HG02970 (cell line): Measurements from ENCODE around the gene PTPRN2.
"Not testable (repeated sequence)": the region's sequence is repeated elsewhere in the genome, so short reads cannot be mapped to it uniquely, and the experiment has no call there.

Source experiments
- ATAC-seq: cut with Tn5 transposase; IDR thresholded peaks from one replicate; pipeline ENCODE4 v1.9.1; 2021; ENCODE audit warnings: mild to moderate bottlenecking, moderate library complexity, moderate number of reproducible peaks; ENCODE audit not compliant: unreplicated experiment, low FRiP score

The PTPRN2 gene

GRCh38 chr7:158362001-158362400 lies 225.6 kb downstream of the PTPRN2 start:
- no peak for ATAC-seq

- no peak for ATAC-seq
Measured at GRCh38 chr7:158361326-158361946, 226.2 kb downstream of the PTPRN2 start.

- ATAC-seq = no peak
Measured at GRCh38 chr7:158358926-158359645, 228.5 kb downstream of the PTPRN2 start.

- ATAC-seq = no peak
Measured at GRCh38 chr7:158357898-158358821, 229.5 kb downstream of the PTPRN2 start.

GRCh38 chr7:158357106-158357897 lies 230.3 kb downstream of the PTPRN2 start:
- ATAC-seq = no peak

GRCh38 chr7:158356454-158356853 lies 231.2 kb downstream of the PTPRN2 start:
- no peak for ATAC-seq

GRCh38 chr7:158355456-158356065 lies 232.1 kb downstream of the PTPRN2 start:
- no peak for ATAC-seq

GRCh38 chr7:158354861-158355260 lies 232.8 kb downstream of the PTPRN2 start:
- no peak for ATAC-seq

GRCh38 chr7:158353606-158354570 lies 233.7 kb downstream of the PTPRN2 start:
- ATAC-seq = no peak

GRCh38 chr7:158351899-158352729 lies 235.5 kb downstream of the PTPRN2 start:
- ATAC-seq = not testable (repeated sequence)

- no peak for ATAC-seq
Measured at GRCh38 chr7:158351481-158351880, 236.1 kb downstream of the PTPRN2 start.

- ATAC-seq = no peak
Measured at GRCh38 chr7:158351051-158351450, 236.6 kb downstream of the PTPRN2 start.

GRCh38 chr7:158350166-158350900 lies 237.3 kb downstream of the PTPRN2 start:
- ATAC-seq = no peak

- no peak for ATAC-seq
Measured at GRCh38 chr7:158348446-158348845, 239.2 kb downstream of the PTPRN2 start.

GRCh38 chr7:158348039-158348438 lies 239.6 kb downstream of the PTPRN2 start:
- not testable (repeated sequence) for ATAC-seq

GRCh38 chr7:158345731-158346130 lies 241.9 kb downstream of the PTPRN2 start:
- ATAC-seq = no peak

- ATAC-seq = no peak
Measured at GRCh38 chr7:158344706-158345300, 242.8 kb downstream of the PTPRN2 start.
